Measurements from ENCODE around the gene MMP13.
A peak's percentile ranks its signal among the peaks of the same experiment; 100 is the strongest.

Gene MMP13

DNA sequence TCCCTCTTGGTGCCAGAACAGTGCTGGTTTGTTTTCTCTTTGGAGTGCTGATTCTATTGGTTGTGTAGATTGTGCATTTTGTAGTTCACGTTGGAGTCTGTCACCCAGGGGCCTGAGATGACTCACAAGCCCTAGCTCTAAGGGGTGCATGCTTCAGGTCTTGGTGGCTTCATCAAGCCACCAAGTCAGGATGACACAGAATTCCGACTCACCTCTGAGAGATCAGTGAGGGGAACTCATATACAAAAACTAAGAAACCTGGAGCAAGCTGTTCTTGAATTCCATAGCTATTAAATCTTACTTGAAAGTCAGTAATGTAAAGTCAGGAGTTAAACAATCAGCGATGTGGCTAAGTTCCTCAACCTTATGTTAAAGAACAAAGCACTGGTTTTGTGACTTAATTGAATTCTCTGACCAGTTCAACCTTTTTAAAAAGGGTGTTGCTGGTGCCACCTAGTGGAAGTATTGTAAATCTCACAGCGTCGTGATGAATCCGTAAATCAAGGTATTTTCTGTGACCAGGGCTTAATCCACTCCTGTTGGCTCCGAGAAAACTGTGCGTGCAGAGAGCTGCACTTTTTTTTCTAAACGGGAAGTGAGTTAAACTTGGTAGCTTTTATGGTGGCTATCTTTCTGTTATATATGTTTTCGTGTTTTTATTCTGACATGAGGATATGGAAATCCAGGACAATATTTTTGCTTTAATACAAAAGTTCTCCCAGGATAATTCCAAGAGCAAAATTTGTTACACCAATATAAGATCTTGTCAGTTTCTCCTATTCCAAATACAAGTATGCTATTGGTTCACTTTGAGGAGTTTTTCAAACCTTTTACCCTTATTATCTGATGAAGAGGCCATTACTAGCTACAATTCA is 14.6 kb downstream of the MMP13 start:
- H3K4me3 ChIP-seq (ENCODE audit: low read length): no peak overlapping the region
- TF ChIP-seq, protein P1, sequence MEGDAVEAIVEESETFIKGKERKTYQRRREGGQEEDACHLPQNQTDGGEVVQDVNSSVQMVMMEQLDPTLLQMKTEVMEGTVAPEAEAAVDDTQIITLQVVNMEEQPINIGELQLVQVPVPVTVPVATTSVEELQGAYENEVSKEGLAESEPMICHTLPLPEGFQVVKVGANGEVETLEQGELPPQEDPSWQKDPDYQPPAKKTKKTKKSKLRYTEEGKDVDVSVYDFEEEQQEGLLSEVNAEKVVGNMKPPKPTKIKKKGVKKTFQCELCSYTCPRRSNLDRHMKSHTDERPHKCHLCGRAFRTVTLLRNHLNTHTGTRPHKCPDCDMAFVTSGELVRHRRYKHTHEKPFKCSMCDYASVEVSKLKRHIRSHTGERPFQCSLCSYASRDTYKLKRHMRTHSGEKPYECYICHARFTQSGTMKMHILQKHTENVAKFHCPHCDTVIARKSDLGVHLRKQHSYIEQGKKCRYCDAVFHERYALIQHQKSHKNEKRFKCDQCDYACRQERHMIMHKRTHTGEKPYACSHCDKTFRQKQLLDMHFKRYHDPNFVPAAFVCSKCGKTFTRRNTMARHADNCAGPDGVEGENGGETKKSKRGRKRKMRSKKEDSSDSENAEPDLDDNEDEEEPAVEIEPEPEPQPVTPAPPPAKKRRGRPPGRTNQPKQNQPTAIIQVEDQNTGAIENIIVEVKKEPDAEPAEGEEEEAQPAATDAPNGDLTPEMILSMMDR (IDR thresholded peaks at IDR 0.05; ENCODE audit: insufficient read depth, low read depth, low read length, missing control alignments): peak; percentile 74
- peak; percentile 71 for DNase-seq (ENCODE audit: low read depth)

DNA sequence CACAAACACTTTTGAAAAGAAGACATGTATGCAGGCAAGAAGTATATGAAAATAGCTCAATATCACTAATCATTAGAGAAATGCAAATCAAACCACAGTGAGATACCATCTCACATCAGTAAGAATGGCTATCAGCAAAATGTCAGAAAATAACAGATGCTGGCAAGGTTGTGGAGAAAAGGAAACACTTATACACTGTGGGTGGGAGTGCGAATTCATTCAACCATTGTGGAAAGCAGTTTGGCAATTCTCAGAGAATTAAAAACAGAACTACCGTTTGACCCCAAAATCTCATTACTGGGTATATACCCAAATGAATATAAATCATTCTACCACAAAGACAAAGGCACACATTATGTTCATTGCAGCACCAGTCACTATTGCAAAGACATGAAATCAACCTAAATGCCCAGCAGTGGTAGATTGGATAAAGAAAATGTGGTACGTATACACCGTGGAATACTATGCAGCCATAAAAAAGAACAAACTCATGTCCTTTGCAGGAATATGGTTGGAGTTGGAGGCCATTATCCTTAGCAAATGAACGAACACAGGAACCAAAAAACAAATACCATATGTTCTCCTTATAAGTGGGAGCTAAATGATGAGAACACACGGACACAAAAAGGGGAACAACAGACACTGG is 18.5 kb downstream of the MMP13 start:
- DNase-seq (ENCODE audit: low read depth): no peak
- TF ChIP-seq, protein P1 (IDR thresholded peaks at IDR 0.05; ENCODE audit: insufficient read depth, low read depth, low read length, missing control alignments): no peak
- H3K4me3 ChIP-seq (ENCODE audit: low read length): no peak overlapping the region

DNA sequence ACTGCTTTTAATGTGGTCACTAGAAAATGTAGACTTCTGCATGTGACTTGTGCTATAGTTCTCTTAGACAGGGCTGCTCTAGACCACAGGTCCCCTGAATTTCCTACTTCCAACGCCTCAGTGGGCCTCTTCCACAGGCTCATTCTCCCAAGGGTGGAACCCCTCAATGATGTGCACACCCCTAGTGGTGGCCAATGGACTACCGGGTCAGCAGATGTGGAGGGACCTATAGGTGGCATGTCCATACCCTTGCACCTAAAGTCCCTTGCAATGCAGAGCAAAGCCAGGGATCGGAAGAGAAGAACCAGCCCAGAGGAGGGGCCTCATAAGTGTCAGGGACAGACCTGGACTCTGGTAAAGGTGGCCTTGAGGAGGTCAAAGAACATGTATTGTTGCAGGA is 20.0 kb downstream of the MMP13 start:
- no peak for DNase-seq (ENCODE audit: low read depth)
- no peak overlapping the region for H3K4me3 ChIP-seq (ENCODE audit: low read length)
- TF ChIP-seq, protein P1 (IDR thresholded peaks at IDR 0.05; ENCODE audit: insufficient read depth, low read depth, low read length, missing control alignments): no peak

DNA sequence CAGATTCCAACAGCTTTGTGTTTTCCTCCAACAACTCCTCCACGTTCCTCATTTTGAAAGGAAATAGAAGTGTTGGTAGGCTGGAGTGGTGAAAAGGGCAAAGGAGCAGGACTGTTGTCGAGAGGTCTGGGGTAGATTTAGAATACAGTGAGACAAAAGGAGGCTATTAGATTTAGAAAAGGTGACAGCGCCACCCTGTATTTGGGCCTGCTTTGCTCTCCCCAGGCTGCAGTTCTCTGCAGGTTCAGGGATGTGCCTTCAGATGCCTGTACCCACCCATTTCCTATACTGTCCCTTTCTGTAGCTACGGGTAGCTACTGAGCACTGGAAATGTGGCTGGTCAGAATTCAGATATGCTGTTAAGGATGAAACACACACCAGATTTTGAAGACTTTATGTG is 20.8 kb downstream of the MMP13 start:
- no peak for DNase-seq (ENCODE audit: low read depth)
- TF ChIP-seq, protein P1 (IDR thresholded peaks at IDR 0.05; ENCODE audit: insufficient read depth, low read depth, low read length, missing control alignments): no peak
- no peak overlapping the region for H3K4me3 ChIP-seq (ENCODE audit: low read length)

DNA sequence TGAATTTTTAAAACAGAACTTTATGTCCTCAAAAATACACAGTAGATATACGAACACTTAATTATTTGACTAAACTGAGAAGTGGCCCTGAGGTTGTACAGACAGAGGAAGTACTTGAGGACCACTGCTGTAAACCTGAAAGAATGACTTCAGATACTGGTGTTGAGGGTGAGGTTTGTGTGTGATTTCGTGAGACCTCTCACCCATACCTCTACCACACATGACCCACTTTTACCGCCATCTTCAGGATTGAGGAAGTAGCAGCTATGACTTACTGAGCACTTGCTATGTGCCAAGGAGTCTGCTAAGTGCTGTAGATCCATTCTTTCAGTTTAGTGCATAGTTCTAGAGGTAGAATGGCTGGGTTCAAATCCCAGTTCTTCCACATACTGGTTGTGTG is 21.9 kb downstream of the MMP13 start:
- TF ChIP-seq, protein P1 (IDR thresholded peaks at IDR 0.05; ENCODE audit: insufficient read depth, low read depth, low read length, missing control alignments): no peak

DNA sequence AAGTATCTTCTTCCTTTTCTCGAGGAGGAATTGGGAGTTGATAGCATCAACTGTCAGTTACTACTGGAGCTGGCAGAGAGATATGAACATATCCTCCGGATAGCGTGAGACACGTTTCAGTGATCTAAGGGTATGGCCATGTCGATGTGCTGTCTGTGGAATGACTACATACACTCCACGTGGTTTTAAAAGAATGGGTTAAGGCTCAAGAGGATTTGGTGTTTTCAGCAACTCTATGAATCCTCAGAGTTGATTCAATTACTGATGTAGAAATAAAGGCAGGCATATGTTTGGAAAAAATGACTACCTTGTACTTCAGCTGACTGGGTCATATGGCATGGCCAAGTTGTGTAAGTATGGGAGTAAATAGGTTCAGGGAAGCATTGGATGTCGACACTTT is 22.9 kb downstream of the MMP13 start:
- TF ChIP-seq, protein P1 (IDR thresholded peaks at IDR 0.05; ENCODE audit: insufficient read depth, low read depth, low read length, missing control alignments): no peak
- H3K4me3 ChIP-seq (ENCODE audit: low read length): no peak overlapping the region
- DNase-seq (ENCODE audit: low read depth): no peak

More for the DNA sequence above, 21.9 kb downstream of the MMP13 start:
- no peak for DNase-seq (ENCODE audit: low read depth)
- no peak overlapping the region for H3K4me3 ChIP-seq (ENCODE audit: low read length)
